ENCODE measurements around the gene TCEAL3.
A peak's percentile ranks its signal among the peaks of the same experiment; 100 is the strongest.
"Not testable (repeated sequence)": the region's sequence is repeated elsewhere in the genome, so short reads cannot be mapped to it uniquely, and the experiment has no call there.

TCEAL3 gene

DNA sequence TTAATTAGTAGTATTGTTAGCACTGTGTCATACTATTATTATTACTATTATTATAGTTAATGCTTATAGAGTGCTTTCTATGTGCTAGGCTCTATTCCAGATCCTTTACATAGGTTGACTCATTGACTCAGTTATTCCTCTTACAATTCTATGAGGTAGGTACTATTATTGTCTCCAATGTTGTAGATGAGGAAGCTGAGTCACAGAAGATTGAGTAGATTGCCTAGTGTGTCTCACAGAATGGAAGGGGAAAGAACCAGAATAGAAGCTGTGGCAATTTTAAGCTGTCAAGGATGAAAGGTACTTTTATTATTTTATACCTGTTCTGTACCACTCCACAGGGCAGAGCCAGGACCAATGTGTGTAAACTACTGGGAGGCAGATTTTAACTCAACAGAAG is 19.1 kb downstream of the TCEAL3 start:
- no peak for DNase-seq (ENCODE audit: low spot score)

DNA sequence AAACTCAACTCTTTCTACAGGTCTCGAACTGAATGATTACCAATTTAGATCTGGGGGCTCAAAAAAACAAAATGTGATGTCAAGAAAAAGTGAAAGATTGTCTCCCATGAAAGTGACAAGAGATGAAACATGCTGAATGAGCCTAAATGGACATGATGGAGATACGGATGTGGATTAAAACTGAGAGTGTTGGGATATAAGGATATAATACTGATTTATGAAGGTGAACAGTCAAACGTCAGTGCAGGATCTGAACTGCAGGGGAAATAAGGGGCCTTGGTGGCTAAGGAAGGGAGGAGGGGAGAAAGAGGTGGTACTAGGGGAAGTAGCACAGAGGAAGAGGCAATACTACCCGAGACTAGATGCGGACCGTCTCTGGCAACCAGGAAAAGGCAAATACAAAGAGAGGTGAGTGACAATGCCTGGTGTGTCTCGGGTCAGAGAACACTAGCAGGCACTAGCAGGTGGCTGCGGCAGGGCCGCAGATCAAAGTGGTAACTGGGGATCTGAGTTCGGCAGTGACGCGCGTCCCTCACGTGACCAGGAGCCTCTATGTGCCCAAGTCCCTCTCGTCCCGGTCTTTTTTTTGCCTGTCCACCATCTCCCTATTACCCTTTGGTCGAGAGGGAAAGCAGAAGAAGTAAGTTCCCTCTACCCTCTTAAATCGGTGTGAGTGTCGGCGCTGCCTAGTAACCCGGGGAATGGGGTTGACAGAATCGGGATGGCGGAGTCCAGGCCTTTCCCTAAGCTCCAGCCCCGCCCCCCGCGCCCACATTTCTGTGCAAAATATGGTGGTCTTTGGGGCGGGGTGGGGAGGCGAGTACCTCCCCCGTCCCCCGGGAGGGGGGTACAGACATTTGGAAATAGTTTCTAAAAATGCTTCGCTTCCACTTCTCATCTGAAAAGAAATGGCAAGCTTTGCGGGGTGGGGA is 20.9 kb downstream of the TCEAL3 start, which contains the start of gene TCEAL1:
TSS of gene TCEAL1 (plus strand) at position 590 of the 932 bp plus-strand sequence. CDS start 942 bp downstream, outside the sequence.
- peak; percentile 76 for DNase-seq (ENCODE audit: low spot score)

DNA sequence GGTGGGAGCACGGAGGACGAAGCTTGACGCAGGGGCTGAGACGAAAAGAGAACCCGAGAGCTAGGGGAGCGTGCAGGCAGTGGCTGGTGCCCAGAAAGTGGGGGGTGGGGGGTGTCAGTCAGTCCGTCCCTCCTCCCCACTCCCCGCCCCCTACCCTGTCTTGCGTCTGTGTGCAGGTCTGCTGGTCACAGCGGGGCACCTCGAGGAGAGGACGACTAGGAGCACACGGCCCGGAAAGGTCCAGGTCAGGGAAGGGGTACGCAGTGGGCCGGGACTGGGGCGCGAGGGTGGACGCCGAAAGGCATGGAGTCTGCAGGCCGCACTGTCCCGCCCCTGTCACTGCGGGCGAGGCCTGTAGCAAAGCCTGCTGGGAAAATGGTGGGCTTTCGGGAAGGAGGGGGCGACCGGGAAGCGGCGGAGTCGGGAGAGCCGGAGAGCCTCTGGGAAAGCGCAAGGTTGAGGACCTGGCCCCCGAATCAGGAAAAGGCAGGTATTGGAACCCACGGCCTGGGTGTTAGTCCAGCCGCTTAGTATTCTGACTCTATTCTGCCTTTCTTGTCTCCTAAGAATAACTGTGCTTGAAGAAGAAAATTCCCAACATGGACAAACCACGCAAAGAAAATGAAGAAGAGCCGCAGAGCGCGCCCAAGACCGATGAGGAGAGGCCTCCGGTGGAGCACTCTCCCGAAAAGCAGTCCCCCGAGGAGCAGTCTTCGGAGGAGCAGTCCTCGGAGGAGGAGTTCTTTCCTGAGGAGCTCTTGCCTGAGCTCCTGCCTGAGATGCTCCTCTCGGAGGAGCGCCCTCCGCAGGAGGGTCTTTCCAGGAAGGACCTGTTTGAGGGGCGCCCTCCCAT is 21.8 kb downstream of the TCEAL3 start:
- peak; percentile 67 for DNase-seq (ENCODE audit: low spot score)

DNA sequence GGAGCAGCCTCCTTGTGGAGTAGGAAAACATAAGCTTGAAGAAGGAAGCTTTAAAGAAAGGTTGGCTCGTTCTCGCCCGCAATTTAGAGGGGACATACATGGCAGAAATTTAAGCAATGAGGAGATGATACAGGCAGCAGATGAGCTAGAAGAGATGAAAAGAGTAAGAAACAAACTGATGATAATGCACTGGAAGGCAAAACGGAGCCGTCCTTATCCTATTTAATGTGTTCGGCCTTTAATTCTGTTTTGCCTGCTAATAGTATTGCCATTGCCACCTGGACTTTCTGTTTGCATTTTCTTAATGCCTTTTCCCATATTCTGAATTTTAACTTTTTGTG is 22.4 kb downstream of the TCEAL3 start:
- DNase-seq (ENCODE audit: low spot score) = no peak

DNA sequence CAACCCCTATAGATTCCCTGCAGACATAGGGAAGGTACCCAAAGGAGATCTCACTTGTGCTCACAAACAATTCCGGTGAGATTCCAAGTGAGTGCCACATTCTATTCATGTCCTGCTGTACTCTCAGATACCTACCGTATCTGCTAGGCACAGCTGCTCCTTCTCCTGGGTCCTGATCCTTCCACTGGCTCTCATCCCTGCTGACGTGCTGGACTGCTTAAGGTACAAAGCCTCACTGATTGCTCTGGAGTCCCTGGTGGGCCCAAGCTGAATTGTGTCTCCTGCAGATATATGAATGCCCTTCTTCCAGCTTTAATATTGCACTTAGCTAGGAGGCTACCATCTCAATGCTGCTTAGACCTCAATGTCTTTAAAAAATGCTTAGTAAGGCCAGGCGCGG is 23.4 kb downstream of the TCEAL3 start:
- no peak for DNase-seq (ENCODE audit: low spot score)

DNA sequence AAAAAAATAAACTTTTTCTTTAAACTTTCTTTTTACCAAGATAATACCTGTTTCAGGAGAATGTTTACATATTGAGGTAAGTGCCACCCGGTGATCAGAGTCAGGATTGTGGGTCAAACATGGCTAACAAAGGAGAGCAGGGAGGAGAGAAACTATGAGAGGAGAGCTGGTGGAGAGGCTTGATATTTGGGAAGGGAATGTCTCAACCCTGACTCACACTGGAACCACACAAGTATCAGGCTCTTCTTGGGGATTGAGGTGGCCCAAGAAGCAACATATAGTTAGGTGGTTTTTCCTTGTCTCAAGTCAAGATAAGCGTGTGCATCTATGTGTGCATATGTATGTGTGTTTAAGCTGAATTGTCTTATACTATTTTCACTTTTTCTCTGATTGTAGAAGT is 27.7 kb downstream of the TCEAL3 start:
- no peak for DNase-seq (ENCODE audit: low spot score)

DNA sequence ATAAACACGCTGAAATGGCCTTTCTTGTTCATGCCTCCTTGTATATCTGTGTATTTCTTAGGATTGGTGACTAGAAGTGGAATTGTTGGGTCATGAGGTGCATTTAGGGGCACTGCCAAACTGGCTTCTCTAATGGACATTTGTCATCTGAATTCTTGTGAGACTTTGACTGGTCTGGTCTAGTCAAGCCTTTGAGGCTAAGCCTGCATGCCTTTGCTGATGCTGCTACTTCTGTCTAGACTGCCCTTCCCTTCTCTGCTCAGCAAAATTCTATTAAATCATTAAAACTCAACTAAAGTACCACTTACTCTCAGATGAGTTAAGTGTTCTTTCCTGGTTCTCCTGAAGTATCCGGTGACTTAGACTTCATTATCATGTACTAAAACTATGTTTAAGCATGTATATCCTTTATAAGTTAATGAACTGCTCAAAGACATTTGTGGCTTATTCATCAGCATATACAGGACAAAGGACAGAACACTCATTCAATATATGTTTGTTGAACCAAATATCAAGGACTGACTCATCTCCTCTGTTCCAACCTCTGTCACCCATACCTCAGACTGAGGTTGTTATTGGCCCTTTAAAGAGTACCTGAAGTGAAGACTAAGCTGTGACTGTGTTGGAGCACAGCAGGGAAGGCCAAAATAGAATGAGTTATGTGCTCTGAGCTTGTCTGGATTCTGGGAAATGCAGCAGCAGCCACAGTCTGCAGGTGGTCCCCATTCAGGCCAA is 30.0 kb downstream of the TCEAL3 start:
- DNase-seq (ENCODE audit: low spot score) = peak; percentile 42

DNA sequence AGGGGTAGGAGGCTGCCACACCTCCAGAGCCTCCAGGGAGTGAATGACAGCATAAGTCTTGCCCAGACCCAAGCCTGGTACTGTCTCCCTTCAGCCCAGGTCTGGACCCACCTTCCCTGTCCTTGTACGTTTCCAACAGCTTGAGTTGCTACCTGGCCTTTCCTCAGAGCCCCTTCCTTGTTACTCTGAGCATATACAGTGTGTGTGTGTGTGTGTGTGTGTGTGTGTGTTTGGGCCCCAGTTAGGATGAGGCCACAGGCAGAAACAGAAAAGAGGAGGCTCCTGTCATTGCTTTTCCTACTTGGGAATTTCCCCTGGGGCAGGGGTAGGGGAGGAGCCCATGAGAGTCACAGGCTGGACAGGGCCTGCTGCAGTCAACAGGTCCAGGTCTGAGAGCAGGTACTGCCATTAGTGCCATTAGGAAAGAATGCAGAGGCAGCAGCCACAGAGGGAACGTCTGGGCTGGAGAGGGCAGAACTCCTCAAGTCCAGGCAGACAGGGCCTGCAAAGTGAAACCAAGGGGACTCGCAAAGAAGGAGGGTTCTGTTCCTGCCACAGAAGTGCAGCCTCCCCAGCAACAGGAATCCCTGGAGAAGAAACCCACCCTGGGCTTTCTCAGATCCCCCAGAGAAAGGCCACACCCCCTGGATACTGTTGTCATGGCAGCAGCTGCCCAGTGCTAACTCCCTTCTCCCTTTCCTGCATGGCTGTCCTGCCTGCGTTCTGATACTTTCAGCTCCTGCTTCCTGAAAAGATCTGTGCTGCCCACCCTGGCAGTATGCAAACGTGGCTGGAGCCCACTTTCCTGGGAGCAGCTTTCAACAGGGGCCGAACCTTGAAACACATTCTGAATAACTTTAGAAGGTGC is 30.9 kb downstream of the TCEAL3 start:
- DNase-seq (ENCODE audit: low spot score) = not testable (repeated sequence)

DNA sequence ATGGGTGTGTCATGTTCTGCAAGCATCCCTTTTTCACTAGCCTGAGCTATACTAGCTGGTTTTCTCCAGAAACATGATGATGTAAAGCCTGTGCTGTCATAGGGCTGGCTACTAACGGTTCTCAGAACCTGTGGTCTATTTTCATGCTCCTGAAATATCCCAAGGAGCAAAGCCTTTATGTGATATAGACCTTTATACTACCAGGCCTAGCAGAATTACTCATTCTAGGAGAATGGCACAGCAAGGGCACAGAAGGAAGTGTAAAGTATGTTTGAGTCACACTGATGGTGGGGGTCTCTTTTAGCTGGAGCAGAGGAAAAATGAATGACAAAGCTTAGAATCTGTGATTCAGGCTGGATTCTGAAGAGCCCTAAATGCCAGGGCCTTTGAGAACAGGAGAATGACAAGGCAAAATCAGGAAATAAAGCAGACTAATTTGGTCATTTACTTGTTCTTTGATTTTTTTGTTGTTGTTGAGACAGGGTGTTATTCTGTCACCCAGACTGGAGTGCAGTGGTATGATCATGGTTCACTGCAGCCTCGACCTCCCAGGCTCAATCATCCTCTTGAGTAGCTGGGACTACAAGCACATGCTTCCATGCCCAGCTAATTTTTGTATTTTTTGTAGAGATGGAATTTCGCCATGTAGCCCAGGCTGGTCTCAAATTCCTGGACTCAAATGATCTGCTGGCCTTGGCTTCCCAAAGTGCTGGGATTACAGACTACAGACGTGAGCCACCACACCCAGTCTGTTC is 32.8 kb downstream of the TCEAL3 start:
- DNase-seq (ENCODE audit: low spot score) = no peak

DNA sequence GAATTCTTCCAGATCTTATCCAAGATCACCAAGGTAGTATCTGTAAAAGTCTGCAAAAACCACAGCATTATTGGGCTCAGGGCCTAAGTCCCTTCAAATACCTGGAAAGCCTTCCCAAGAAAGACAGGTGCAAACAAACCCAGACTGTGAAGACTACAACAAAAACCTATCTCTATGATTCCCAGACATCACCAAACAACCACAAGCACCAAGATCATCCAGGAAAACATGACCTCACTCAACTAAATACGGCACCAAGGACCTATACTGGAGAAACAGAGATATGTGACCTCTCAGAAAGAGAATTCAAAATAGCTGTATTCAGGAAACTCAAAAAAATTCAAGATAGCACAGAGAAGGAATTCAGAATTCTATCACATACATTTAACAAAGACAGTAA is 36.4 kb downstream of the TCEAL3 start:
- DNase-seq (ENCODE audit: low spot score) = no peak

DNA sequence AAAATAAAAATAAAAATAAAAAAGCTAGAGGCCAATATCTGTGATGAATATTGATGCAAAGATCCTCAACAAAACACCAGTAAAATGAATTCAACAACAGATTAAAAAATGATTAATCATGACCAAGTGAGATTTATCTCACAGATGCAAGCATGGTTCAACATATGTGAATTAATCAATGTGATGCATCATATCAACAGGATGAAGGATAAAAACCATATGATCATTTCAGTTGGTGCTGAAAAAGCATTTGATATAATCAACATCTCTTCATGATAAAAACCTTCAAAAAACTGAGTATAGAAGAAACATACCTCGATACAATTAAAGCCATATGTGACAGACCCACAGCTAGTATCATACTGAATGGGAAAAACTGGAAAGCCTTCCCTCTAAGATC is 39.9 kb downstream of the TCEAL3 start:
- no peak for DNase-seq (ENCODE audit: low spot score)

DNA sequence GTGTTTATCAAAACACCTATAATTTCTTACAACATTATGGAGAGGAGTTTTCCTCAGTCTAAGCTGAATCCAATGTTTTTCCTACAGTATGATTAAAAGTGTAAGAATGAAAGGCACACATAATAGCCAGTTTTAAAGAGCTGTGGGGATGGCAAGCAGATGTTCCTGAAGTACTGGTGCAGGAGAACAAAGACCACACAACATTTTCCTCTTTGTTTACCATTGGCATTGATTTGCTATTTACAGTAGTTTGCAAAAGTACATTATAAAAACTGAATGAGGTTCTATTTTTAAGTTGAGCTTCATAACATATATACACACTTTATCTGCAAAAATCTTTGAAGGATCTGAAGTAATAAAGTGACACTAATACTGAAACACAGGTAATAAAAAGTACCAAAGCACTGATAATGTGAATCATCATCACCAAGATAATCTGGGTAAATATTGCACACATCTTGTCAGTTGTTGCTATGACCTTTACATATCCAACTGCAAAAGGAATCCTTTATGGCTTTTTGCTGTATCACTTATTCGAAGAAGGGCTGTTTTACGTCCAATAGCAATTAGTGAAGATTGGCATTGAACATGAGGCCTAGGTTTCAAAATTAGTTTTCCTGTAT is 43.5 kb downstream of the TCEAL3 start:
- no peak for DNase-seq (ENCODE audit: low spot score)

DNA sequence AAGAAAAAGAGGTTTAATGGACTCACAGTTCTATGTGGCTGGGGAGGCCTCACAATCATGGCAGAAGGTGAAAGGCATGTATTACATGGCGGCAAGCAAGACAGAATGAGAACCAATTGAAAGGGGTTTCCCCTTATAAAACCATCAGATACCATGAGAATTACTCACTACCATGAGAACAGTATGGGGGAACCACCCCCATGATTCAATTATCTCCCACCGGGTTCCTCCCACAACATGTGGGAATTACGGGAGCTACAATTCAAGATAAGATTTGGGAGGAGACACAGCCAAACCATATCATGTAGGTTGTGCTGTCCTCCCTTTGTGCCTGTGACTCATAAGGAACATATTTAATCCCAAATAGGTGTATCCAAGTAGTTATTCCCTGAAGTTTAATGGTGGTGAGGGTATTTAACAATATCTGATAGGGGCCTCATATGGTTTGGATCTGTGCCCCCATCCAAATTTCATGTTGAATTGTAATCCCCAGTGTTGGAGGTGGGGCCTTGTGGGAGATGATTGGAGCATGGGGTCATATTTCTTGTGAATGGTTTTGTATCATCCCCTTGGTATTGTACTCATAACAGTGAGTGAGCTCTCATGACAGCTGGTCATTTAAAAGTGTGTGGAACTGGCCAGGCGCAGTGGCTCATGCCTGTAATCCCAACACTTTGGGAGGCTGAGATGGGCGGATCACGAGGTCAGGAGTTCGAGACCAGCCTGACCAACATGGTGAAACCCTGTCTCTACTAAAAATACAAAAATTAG is 47.7 kb downstream of the TCEAL3 start:
- not testable (repeated sequence) for DNase-seq (ENCODE audit: low spot score)

DNA sequence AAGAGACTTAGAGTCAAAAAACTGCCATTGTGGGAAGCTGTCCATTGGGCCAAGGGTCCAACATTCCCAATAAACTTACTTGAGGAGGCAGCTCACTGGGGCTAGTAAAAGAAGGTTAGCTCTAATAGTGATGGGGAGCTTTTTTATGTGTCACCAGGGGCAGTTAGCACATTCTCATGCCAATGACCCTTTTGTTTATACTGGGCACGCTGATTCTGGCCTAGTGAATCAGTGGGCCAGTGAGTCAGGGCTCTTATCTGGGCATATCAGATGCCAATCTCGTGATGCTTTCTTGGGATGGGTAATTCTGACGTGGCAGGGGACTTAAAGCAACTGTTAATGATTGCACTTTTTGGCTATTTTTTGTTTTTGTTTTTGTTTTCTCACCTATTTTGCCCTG is 48.9 kb downstream of the TCEAL3 start:
- peak; percentile 72 for DNase-seq (ENCODE audit: low spot score)

DNA sequence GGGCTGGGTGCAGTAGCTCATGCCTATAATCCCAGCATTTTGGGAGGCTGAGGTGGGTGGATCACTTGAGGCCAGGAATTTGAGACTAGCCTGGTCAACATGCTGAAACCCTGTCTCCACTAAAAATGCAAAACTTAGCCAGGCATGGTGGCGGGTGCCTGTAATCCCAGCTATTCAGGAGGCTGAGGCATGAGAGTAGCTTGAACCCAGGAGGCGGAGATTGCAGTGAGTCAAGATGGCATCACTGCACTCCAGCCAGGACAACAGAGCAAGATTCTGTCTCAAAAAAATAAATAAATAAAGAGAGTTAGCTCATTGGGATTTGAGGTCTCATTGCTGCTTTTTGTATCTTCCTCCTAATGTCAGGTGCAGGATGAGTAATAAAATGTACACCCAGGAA is 49.3 kb downstream of the TCEAL3 start:
- DNase-seq (ENCODE audit: low spot score) = not testable (repeated sequence)

DNA sequence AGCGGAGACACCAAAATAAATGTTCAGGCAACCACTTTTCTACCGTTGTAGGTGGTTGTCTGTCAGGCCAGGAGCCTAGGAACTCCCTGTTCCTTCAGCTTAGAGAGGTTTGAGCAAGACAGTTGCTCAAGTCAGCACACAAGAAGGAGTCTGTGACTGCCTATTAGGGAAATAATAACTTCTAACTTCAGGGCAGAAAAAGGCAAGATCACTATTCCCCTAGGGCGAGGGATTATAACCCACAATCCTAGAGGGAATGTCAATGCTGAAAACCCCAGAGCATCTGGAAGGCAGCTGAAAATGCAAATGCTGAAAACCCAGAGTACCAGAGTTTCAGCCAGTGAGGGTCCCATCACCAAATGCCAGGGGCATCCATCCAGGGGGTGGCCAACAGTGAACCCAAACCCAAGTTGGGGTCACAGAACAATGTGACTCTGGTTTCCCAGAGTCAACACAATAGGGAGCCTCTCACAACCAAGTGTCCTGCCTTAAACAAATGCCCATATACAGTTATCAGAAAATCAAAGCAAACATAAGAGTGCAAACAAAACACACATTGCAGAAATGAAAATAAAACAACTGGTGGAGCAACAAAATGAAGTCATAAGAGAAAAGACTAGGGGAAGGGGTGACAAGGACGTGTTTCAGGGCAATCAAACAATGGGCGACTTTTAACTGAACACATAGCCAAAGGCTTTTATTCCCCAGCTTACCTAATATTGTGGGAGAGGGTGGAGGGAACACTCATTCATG is 51.1 kb downstream of the TCEAL3 start:
- DNase-seq (ENCODE audit: low spot score) = no peak

DNA sequence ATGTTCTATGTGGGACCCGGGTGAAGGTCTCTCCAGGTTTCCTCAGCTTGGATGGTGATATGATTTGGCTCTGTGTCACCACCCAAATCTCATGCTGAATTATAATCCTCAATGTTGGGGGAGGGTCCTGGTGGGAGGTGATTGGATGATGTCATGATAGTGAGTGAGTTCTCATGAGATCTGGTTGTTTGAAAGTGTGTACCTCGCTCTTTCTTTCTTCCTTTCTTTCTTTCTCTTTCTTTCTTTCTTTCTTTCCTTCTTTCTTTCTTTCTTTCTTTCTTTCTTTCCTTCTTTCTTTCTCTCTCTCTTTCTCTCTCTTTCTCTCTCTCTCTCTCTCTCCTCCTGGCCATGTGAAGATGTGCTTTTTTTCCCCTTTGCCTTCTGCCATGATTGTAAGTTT is 51.7 kb downstream of the TCEAL3 start:
- not testable (repeated sequence) for DNase-seq (ENCODE audit: low spot score)
